GM19397 (cell line): Measurements from ENCODE around the gene CALCOCO2.
"Not testable (repeated sequence)": the region's sequence is repeated elsewhere in the genome, so short reads cannot be mapped to it uniquely, and the experiment has no call there.

Experiments used
- ATAC-seq: cut with Tn5 transposase; IDR thresholded peaks from one replicate; pipeline ENCODE4 v1.9.1; 2021; ENCODE audit warnings: mild to moderate bottlenecking, moderate library complexity; ENCODE audit not compliant: unreplicated experiment

The CALCOCO2 gene

DNA sequence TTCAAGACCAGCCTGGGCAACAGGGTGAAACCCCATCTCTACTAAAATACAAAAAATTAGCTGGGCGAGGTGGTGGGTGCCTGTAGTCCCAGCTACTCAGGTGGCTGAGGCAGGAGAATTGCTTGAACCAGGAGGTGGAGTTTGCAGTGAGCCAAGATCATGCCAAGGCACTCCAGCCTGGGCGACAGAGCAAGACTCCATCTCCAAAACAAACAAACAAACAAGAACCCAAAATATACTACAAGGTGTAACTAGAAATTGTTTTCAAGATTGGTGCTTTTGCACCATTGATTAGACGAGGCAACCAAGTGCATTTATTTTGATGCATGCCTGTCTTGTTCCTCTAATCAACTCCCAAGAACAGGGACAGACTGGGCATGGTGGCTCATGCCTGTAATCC, 41.6 kb downstream of the CALCOCO2 start:
- ATAC-seq = not testable (repeated sequence)

DNA sequence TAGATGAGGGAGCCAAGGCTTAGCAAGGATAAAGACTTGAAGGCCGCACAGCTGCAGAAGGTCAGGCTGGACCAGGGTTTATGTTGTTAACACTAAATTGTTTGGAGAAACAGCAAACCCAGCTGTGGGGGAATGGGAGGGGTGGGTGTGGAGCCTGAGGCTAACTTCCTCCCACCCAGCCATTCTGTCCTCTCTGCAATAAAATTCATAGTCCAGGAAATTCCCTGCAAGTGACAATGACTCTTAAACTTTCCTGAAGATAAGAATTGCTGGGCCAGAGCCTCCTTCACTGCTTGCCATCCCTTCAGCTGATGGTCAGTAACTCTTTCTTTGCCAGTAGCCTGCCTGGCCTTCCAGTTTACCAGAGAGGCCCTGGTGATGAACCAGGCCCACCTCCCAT, 42.4 kb downstream of the CALCOCO2 start:
- ATAC-seq = no peak

- ATAC-seq = no peak
Observed at GRCh38 chr17:48873696-48874443, 43.0 kb downstream of the CALCOCO2 start.

DNA sequence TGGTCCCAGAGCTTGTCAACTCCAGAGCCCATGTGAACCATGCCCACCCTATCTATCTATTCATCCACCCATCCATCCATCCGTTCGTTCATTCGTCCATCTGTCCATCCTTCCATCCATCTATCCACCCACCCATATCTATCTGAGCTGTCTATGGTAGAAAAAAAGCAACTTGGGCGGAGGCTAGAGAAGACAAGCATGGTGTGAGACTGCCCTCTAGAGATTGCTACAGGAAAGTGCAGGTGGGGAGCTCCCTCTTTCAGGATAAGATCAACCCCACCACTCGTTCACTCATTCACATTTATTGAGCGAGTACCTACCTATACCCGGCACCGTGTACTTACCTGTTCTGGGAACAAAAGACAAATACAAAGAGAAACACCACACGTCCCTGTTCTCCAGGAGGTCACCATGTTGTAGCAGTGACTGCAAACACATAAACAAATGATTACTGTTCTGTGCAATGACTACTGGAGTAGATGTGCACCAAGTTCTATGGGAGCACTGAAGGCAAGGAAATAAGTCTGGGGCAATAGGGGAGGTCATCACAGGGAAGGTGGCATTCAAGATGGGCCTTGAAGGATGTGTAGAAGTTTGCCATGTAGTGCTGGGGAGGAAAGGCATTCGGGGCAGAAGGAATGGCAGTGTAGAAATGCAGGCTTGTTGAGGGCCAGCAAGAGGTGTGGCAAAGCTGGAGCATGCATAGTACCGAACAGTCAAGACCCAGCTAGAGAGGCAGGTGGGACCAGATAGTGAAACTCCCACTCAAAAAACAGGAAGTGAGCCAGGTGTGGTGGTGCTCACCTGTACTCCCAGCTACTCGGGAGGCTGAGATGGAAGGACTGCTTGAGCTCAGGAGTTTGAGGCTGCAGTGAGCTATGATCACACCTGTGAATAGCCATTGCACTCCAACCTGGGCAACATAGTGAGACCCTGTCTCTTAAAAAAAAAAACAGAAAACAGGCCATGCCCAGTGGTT, 48.4 kb downstream of the CALCOCO2 start:
- ATAC-seq = no peak

- no peak for ATAC-seq
Observed at GRCh38 chr17:48882272-48882671, 51.4 kb downstream of the CALCOCO2 start.

DNA sequence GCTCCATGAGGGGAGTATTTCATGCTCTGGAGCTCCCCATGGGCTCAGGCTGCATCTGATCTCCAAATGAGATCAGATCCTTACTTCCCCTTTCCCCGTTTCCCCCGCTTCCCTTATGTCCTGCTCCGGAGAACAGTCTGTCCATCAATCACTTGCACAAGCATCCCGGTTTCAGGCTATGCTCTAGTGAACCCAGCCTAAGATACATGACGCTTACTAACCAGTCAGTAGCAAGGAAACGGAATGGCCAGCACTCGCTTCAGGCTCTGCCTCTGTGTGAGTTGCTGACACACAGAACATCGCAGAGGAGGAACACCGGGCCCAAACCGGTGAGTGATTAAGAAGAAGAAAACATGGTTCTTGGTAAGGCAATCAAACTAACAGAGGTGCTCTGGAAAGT, 52.3 kb downstream of the CALCOCO2 start:
- ATAC-seq = no peak

- ATAC-seq = no peak
Observed at GRCh38 chr17:48890086-48890485, 59.3 kb downstream of the CALCOCO2 start.

DNA sequence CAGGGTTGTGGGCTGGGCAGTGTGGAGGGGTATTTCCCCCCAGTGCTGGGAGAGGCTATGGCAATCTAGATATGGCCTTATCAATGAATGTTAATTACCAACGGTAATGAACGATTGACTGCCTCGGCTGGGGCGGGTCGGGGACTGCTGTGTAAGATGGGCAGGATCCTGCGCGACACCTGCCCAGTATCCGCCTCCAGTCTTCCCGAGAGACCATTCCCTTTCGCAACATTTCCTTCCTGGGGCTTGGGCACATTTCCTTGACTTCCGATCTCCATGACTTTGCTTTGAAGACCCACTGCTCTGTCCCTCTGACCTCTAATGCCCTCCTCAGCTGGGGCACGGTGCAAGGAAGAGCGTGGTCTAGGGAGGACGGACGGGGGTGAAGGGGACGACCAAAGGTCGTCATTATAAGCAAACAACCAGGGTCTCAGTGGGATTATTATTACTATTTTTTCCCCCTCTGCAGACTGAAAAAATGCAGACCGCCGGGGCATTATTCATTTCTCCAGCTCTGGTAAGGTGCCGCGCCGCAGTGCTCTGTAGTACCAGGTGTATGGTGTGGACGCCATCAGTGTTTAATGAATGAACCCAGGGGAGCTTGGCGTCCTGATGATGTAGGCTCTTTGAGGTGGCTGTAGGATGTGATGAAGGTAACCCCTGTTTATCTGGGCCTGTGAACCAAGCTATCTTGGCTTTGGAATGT, 62.3 kb downstream of the CALCOCO2 start:
- ATAC-seq = no peak

DNA sequence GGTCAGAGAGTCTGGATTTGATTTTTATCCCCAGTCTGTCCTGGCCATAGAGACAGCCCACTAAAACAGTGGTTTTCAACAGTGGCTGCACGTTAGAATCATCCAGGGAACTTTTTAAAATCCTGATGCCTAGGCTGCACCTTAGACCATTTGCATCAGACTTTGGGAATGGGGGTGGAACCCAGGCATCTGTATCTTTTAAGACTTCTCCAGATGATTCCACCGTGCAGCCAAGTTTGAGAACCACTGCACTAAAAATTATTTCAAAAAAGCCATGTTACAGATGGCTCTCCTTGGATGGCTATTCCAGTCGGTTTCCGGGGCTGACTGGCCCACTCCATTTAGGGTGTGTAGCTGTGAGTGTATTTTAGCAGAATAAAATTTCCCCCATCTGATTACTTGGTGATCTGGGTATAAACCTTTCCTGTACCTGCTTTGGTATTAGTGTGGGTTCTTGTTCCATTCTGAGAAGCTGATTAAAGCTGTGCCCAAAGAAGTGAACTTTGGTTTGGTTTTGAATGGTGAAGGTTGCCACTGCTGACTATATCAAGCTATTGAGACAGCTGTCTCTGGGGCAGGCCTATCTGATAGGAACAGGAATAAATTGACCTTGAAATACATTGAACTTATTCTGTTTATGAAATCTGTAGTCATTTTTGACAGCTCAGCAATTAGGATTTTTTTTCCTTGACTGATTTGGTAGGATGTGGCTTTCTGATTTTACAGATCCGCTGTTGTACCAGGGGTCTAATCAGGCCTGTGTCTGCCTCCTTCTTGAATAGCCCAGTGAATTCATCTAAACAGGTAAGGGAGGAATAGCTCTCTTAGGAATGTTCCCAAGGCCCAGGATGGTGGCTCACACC, 63.0 kb downstream of the CALCOCO2 start:
- ATAC-seq = no peak

DNA sequence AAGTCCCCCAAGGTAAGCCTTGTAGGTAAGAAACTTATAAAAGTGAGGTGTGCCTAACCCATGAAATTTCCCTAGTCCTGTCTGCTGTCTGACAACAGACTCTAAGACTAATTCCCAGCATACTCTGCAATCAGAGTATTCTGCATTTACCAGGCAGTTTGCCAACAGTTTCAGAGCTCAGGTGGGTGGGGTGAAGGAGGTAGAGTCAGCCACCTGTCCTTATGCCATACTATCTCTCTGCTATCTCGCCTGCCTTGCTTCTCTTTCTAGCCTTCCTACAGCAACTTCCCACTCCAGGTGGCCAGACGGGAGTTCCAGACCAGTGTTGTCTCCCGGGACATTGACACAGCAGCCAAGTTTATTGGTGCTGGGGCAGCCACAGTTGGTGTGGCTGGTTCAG, 64.1 kb downstream of the CALCOCO2 start:
- no peak for ATAC-seq

- ATAC-seq = no peak
Observed at GRCh38 chr17:48901241-48901640, 70.4 kb downstream of the CALCOCO2 start.

DNA sequence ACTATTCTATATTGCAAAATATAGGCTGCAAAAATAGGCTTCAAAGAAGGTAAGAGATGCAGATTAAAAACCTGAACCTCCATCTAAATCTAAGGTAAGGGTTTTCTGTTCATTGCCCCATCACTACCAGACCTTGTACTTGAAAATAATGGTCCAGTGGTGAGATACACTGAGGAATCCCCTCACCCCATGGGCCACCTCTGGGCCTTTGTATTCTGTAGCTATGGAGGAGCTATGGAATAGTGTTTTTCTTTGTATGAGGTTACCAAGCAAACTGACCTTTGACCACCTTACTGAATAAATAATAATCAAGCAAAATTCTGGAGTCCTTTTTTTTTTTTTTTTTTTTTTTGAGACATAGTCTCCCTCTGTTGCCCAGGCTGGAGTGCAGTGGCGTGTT, 72.6 kb downstream of the CALCOCO2 start:
- no peak for ATAC-seq

DNA sequence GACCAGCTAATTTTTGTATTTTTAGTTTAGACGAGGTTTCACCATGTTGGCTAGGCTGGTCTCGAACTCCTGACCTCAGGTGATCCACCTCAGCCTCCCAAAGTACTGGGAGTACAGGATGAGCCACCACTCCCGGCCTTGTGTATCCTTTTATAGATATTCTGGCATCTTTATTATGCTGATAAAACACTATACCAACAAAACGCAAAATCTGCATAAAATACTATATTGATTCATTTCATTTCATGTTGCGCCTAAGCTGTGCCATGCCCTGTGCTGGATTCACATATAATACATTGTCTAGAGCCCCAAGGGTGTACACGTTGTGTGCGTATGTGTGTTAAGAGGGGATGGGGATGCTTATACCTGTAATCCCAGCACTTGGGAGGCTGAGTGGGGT, 73.6 kb downstream of the CALCOCO2 start:
- ATAC-seq = no peak

DNA sequence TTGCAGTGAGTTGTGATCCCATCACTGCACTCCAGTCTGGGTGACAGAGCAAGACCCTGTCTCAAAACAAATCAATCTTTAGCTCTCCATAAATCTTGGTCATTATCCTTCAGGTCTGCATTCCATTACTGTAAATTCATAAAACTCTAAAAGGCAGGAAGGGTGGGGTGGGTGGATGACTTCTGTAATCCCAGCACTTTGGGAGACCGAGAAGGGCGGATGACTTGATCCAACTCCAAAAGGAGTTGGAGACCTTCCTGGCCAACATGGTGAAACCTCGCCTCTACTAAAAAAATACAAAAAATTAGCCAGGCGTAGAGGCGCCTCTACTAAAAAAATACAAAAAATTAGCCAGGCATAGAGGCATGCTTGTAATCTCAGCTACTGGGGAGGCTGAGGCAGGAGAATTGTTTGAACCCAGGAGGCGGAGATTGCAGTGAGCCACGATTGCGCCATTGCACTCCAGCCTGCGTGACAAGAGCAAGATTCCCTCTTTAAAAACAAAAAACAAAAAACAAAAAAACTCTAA, 75.2 kb downstream of the CALCOCO2 start:
- no peak for ATAC-seq

GRCh38 chr17:48907713-48908046, 76.8 kb downstream of the CALCOCO2 start:
- ATAC-seq = no peak

- ATAC-seq = peak; percentile 81
Observed at GRCh38 chr17:48908047-48908843, 77.4 kb downstream of the CALCOCO2 start, which contains the start of gene UBE2Z. Gene UBE2Z, plus strand, starts transcription at chr17:48908407. Its CDS starts 97 bp downstream, at chr17:48908504.

DNA sequence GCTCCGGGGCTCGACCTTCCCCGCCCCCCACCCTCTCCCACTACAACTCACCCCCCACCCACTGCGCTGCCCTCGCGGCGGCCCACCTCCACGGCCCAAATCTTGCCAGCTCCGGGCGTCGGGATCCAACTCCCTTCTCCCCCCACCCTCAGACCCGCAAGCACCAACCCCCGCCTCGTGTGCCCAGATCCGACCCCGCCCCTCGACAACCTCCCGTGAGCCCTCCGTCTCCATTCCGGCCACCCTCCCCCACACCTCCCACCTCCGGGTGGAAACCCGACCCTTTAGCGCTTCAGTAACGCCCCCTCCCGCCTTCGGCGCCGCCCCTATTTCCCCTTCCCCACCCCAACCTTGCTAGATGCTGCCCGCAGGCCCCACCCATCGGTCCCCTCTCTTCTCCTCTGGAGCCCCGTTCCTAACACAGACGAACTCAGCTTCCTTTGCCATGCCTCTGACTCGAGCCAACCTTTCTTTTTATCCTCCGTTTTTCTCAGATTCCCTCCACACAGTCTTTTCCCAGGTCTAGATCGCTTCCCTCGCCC, 78.1 kb downstream of the CALCOCO2 start:
- peak; percentile 41 for ATAC-seq

- no peak for ATAC-seq
Observed at GRCh38 chr17:48909783-48910182, 78.9 kb downstream of the CALCOCO2 start.

GRCh38 chr17:48910370-48910769, 79.5 kb downstream of the CALCOCO2 start:
- no peak for ATAC-seq
